Liver (tissue), 3 donors: ENCODE data around the gene ABCG8.

Experiments used
- ATF3 ChIP-seq: IDR thresholded peaks from 2 replicates; pipeline ENCODE4 v1.6.1; 2016; ENCODE audit warnings: antibody characterized with exemption
- CTCF ChIP-seq: fragments of 150-350 bp; IDR thresholded peaks from 2 replicates; pipeline ENCODE4 v1.5.1; 2017; ENCODE audit warnings: improper control_type of control experiment, low read depth, low read length; ENCODE audit not compliant: missing input control
- GABPA ChIP-seq, 2 donors: IDR thresholded peaks in 1 of 2; conservative IDR thresholded peaks in 1 of 2; 2 replicates each; pipeline ENCODE4 v1.6.1; 2016; ENCODE audit warnings: antibody characterized with exemption in 2 of 2, mild to moderate bottlenecking in 1 of 2, moderate library complexity in 1 of 2
- MAX ChIP-seq: IDR thresholded peaks from 2 replicates; pipeline ENCODE4 v1.6.1; 2016; ENCODE audit warnings: antibody characterized with exemption
- REST ChIP-seq: IDR thresholded peaks from 2 replicates; pipeline ENCODE4 v1.6.1; 2016; ENCODE audit warnings: antibody characterized with exemption, mild to moderate bottlenecking
- TF ChIP-seq, protein P1 (sequence below): IDR thresholded peaks from 2 replicates; pipeline ENCODE4 v1.6.1; 2016; ENCODE audit warnings: antibody characterized with exemption
- donor health status: healthy.
- donor health status: healthy.

DNA sequence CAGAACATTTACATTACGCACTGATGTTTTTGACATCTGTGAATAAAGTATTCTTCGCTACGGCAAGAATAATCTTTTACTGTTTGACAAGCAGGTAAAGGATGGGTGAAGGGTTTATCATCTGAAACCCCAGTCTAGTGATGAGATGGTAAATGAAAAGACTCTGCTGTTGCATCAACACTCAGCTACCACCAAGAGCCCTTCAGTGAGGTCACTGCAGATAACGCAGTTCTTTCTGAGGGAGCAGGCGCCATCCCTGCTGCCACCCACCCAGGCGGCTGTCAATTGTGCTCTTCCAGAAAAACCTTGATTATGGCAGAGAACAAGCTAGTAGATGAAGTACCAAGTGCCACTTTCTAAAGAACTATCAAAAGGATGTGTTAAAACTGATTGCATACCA, 58.7 kb downstream of the ABCG8 start:
- TF ChIP-seq CTCF (no peak), REST (no peak), MAX (no peak), ATF3 (no peak), GABPA (IDR thresholded peaks at IDR 0.05 in 1 of 2, conservative IDR thresholded peaks at IDR 0.05 in 1 of 2) (no peak)
- TF ChIP-seq, protein P1, sequence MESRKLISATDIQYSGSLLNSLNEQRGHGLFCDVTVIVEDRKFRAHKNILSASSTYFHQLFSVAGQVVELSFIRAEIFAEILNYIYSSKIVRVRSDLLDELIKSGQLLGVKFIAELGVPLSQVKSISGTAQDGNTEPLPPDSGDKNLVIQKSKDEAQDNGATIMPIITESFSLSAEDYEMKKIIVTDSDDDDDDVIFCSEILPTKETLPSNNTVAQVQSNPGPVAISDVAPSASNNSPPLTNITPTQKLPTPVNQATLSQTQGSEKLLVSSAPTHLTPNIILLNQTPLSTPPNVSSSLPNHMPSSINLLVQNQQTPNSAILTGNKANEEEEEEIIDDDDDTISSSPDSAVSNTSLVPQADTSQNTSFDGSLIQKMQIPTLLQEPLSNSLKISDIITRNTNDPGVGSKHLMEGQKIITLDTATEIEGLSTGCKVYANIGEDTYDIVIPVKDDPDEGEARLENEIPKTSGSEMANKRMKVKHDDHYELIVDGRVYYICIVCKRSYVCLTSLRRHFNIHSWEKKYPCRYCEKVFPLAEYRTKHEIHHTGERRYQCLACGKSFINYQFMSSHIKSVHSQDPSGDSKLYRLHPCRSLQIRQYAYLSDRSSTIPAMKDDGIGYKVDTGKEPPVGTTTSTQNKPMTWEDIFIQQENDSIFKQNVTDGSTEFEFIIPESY, result no peak
